ENCODE results near the gene RAB22A.

Gene RAB22A

DNA sequence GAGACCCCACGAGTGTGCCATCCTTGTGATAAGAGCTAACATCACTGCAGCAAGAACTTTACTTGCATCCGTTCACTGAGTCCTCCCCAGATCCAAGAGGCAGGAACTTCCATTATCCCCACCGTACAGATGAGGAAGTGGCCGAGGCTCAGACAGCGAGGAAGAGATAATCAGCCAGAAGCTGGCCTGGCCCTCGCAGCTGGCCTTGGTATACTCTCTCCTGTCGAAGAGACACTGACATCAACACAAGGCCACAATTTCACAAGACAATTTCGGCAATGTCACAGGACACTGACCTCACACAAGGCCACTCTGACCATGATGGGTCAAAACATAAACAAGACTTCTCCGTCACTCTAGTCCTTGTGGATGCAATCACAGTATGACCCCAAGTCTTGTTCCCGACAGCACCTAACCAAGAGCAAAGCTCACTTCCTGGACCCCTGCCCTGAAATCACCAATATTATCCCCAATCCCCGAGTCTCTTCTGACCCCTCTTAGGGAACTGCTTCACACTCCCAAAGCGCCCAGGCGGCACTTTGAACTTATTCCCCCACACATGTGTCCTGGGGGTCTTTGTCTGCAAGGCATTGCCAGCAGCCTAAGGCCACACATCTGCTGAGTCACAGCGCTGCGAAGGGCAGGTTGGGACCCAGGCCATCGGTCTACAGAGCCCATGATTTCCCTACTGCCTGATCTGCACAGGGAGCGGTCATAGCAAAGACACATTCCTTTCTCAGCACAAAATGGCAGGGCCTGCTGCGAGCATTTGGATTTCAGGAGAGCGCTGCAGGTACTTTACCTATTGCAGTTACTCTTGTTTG is 64.7 kb downstream of the RAB22A start:
- Mint-ChIP-seq H3K9me3 (no peaks in the 10 kb centered on the region), H3K27ac (peak overlapping the region; percentile 46), H3K36me3 (ENCODE audit: low read depth) (peaks cover 5% of the 10 kb centered on the region), H3K4me1 (ENCODE audit: low read depth) (peaks cover 18% of the 10 kb centered on the region), H3K4me3 (no peak overlapping the region), H3K27me3 (peaks cover 19% of the 10 kb centered on the region)
- intact Hi-C loops (cut with micrococcal nuclease), result no loop called here

DNA sequence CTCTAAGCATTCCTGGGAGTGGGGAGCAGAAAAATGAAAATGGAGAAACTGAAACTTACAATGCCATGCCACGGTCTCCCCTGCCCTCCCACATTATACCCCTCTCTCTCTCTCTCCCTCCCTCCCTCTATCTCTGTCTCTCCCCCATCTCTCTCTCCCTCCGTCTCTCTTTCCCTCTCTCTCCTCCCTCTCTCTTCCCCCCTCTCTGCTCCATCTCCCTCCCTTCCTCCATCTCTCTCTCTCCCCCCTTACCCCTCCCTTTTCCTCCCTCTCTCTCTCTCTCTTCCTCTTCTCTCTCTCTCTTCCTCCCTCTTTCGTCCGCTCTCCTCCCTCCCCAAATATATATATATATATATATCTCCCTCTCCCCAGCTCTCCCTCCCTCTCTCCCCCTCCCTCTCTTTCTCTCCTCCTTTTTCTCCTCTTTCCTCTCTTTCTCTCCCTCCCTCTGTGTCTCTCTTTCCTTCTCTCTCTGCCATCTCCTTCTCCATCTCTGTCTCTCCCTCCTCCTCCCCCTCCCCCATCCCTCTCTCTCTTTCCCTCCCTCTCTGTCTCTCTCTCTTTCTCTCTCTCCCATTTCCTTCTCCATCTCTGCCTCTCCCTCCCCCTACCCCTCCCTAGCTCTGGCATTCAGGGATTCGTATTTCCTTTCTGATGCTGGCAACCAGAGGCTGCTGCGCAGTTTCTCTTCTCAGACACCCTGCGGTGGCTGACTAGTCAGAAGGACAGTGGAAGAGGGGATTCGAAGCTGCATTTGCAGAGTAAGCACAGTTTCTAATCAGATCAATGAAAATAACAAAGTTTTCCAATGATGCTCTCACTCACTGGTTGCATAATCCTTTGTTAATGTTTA is 65.6 kb downstream of the RAB22A start:
- intact Hi-C loops (cut with micrococcal nuclease), result no loop called here
- Mint-ChIP-seq H3K27me3 (peaks cover 19% of the 10 kb centered on the region), H3K4me3 (no peak overlapping the region), H3K27ac (peak overlapping the region; percentile 46), H3K9me3 (no peaks in the 10 kb centered on the region), H3K36me3 (ENCODE audit: low read depth) (no peaks in the 10 kb centered on the region), H3K4me1 (ENCODE audit: low read depth) (peaks cover 18% of the 10 kb centered on the region)

DNA sequence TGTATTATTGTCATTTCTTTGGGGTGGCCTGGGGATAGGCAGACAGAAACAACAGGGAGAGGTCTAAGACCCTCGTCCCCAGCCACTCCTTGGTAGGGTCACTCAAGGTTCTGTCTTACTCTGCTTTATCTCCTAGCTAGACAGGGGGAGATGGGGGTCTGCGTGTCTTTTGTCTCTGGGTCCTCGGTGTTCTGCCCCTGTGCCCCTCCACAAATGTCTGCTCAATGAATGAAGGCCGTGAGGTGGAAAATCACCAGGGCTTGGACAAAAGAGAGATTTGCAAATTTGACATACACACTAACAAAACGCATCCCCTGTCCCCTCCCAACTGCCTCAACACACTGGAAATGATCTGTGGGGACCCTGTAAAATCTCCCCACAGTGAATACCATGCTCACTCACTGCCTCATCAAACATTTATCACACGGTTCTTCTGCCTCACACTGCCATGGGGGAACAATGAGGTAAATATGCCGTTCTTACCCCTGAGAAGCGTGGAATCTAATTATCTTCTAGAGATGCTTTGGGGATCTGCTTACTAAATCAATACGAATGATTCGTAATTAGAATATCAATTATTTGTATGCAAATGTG is 66.3 kb downstream of the RAB22A start:
- H3K27me3 Mint-ChIP-seq, result peaks cover 21% of the 10 kb centered on the region
- H3K4me1 Mint-ChIP-seq (ENCODE audit: low read depth), result peaks cover 18% of the 10 kb centered on the region
- H3K36me3 Mint-ChIP-seq (ENCODE audit: low read depth), result no peaks in the 10 kb centered on the region
- no peak overlapping the region for H3K27ac Mint-ChIP-seq
- H3K4me3 Mint-ChIP-seq, result no peak overlapping the region
- intact Hi-C loops (cut with micrococcal nuclease), result no loop called here
- H3K9me3 Mint-ChIP-seq, result peaks cover 4% of the 10 kb centered on the region

DNA sequence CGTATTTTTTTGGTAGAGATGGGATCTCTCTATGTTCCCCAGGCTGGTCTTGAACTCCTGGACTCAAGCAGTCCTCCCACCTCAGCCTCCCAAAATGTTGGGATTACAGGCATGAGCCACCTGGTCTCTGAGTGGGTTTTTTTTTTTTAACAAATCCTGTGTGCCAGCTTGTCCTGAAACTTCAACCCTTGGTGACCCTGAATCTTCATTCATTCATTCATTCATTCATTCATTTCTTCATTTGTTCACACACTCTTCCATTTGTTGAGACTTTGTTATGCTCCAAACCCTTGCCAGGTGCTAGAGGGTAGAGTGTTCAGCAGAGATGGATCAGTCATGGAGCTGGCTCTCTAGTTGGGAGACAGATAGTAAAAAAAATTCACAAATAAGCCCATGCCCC is 67.5 kb downstream of the RAB22A start:
- H3K4me3 Mint-ChIP-seq, result no peak overlapping the region
- peaks cover 16% of the 10 kb centered on the region for H3K9me3 Mint-ChIP-seq
- intact Hi-C loops (cut with micrococcal nuclease), result no loop called here
- H3K36me3 Mint-ChIP-seq (ENCODE audit: low read depth), result no peaks in the 10 kb centered on the region
- no peak overlapping the region for H3K27ac Mint-ChIP-seq
- peaks cover 18% of the 10 kb centered on the region for H3K4me1 Mint-ChIP-seq (ENCODE audit: low read depth)
- peaks cover 25% of the 10 kb centered on the region for H3K27me3 Mint-ChIP-seq

DNA sequence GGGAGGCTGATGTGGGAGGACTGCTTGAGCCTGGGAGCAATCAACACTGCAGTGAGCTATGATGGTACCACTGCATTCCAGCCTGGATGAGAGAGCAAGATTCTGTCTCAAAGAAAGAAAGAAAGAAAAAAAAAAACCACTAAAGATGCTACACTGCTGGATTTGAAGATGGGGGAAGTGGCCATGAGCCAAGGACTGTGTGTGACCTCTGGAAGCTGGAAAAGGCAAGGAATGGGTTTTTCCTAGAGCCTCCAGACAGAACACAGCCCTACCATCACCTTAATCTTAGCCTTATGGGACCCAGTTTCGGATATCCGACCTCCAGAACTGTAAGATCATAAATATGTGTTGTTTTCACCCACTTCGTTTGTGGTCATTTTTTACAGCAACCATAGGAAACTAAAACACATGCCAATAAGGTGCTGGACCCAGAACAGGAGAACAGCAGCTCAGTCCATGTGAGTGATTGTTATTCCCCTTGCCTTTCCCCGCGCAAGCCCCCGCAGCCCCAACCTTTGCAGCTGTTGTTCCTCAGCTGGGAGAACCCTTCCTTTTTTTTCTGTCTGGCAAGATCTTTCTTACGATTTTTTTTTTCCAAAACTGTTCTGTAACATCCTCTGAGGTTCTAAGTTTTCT is 68.4 kb downstream of the RAB22A start:
- peaks cover 26% of the 10 kb centered on the region for H3K27me3 Mint-ChIP-seq

DNA sequence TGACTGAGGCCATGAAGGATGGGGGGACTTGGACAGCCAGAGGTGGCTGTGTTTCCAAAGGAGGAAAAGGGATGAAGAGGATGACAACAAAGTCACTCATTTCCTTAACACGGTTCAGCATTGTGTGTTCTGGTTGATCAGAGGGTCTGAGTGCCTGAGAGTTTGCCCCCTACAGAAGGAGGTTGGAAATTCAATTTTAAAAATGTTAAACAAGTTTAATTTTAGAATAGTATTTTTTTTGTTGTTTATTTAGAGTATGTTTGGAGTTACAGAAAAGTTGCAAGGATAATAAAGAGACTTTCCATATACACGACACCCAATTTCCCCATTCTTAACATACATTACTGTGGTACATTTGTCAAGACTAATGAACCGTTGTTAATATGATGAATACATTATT is 69.2 kb downstream of the RAB22A start:
- Mint-ChIP-seq H3K27me3 (peaks cover 29% of the 10 kb centered on the region), H3K27ac (no peak overlapping the region), H3K4me1 (ENCODE audit: low read depth) (peaks cover 17% of the 10 kb centered on the region), H3K36me3 (ENCODE audit: low read depth) (no peaks in the 10 kb centered on the region), H3K4me3 (no peak overlapping the region), H3K9me3 (peaks cover 21% of the 10 kb centered on the region)
- intact Hi-C loops (cut with micrococcal nuclease), result no loop called here

More for the DNA sequence above, 68.4 kb downstream of the RAB22A start:
- H3K36me3 Mint-ChIP-seq (ENCODE audit: low read depth), result no peaks in the 10 kb centered on the region
- no peak overlapping the region for H3K27ac Mint-ChIP-seq
- peaks cover 21% of the 10 kb centered on the region for H3K9me3 Mint-ChIP-seq
- intact Hi-C loops (cut with micrococcal nuclease), result no loop called here
- H3K4me1 Mint-ChIP-seq (ENCODE audit: low read depth), result peaks cover 18% of the 10 kb centered on the region
- no peak overlapping the region for H3K4me3 Mint-ChIP-seq

DNA sequence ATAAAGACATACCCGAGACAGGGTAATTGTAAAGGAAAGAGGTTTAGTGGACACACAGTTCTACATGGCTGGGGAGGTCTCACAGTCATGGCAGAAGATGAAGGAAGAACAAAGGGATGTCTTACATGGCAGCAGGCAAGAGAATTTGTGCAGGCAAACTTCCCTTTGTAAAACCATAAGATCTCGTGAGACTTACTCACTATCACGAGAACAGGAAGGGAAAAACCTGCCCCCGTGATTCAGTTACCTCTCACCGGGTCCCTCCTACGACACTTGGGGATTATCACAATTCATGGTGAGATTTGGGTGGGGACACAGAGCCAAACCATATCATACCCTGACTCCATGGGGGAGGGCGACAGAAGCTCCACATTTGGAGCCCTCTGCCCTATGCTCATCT is 72.1 kb downstream of the RAB22A start:
- Mint-ChIP-seq H3K27ac (no peak overlapping the region), H3K36me3 (ENCODE audit: low read depth) (no peaks in the 10 kb centered on the region), H3K4me1 (ENCODE audit: low read depth) (no peaks in the 10 kb centered on the region), H3K27me3 (peaks cover 34% of the 10 kb centered on the region), H3K9me3 (peaks cover 21% of the 10 kb centered on the region), H3K4me3 (no peak overlapping the region)
- intact Hi-C loops (cut with micrococcal nuclease), result no loop called here

DNA sequence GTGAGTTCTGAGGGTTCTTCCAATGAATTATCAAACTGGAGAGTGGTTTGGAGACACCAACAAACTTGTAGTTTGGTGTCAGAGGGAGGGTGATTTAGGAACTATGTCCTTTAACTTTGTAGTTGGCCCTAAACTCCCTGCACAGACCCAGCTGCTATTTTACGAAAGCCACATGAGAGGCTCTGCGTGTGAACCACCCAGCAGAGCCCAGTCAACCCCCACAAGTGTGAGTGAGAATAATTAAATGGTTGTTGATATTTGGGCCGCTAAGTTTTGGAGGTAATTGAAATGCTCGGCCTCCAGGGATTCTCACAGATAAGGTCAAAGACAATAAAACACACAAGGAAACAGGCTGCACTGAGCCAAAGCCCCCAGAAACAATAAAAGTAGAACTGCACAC is 72.6 kb downstream of the RAB22A start:
- Mint-ChIP-seq H3K27ac (no peak overlapping the region), H3K27me3 (peaks cover 38% of the 10 kb centered on the region), H3K36me3 (ENCODE audit: low read depth) (no peaks in the 10 kb centered on the region), H3K4me3 (no peak overlapping the region), H3K9me3 (peaks cover 21% of the 10 kb centered on the region), H3K4me1 (ENCODE audit: low read depth) (no peaks in the 10 kb centered on the region)
- intact Hi-C loops (cut with micrococcal nuclease), result no loop called here

DNA sequence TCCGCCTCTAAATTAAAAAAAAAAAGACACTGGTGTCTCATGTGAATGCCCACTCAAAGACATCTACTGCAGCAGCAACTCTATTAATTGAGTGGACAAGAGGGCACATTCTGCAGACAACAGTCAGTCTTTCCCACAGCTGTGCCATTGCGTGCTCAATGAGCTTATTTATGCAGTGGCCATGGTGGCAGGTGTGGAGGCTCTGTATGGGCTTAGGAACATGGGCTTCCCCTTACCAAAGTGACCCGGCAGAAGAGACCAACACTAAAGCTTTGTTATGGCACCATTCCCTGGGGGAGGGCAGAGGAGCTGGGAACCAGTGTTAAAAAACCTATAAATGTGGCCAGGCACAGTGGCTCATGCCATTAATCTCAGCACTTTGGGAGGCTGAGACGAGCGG is 75.3 kb downstream of the RAB22A start:
- Mint-ChIP-seq H3K36me3 (ENCODE audit: low read depth) (peaks cover 4% of the 10 kb centered on the region), H3K27me3 (peaks cover 29% of the 10 kb centered on the region), H3K27ac (no peak overlapping the region), H3K4me1 (ENCODE audit: low read depth) (peaks cover 2% of the 10 kb centered on the region), H3K9me3 (peaks cover 21% of the 10 kb centered on the region), H3K4me3 (no peak overlapping the region)
- intact Hi-C loops (cut with micrococcal nuclease), result no loop called here

DNA sequence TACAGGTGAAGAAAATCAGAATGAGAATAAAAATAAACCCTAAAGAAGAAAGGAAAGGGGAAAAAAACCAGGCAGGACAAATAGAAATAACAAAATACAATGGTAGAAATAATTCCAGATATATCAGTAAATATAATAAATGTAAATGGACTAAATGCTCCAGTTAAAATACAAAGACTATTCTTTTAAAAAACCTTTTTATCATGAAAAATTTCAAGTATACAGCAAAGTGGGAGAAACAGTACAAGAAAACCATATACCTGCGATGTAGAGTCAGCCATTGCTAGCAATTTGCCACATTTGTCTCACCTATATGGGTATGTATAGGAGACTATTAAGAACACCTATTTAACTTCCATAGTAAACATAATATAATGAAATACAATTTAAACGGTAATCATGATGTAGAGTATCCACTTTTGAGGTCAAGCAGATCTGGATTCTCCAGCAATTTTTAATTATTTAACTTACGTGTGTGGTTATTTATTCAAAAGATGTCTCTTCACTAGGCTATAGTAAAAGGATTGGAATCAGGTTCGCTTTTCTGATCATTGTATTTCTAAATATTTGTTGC is 78.6 kb downstream of the RAB22A start:
- Mint-ChIP-seq H3K36me3 (ENCODE audit: low read depth) (peaks cover 37% of the 10 kb centered on the region), H3K4me1 (ENCODE audit: low read depth) (peaks cover 35% of the 10 kb centered on the region), H3K27me3 (peaks cover 22% of the 10 kb centered on the region), H3K4me3 (no peak overlapping the region), H3K9me3 (no peaks in the 10 kb centered on the region), H3K27ac (no peak overlapping the region)
- intact Hi-C loops (cut with micrococcal nuclease), result no loop called here

DNA sequence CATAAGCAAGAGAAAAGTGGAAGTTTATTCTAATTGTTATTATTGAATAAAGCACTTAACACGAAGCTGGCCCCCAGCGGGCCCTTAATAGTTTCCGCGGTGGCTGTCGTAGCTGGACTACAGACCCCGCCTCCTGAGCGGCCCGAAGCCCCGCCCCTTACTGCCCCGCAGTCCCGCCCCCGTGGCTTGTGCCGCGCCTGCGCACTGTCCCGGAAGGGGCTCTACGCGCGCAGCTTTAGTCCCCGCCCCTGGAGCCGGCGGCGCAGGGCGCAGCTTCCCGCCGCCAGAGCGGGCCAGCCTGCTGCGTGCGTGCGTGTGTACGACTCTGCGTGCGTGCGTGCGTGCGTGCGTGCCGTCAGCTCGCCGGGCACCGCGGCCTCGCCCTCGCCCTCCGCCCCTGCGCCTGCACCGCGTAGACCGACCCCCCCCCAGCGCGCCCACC is 79.4 kb downstream of the RAB22A start, which contains the start of gene VAPB:
VAPB (plus strand) TSS at position 348 of the 442 bp plus-strand sequence. CDS start 231 bp downstream, outside the sequence.
- Mint-ChIP-seq H3K4me3 (peak within 1 kb of the TSS; percentile 87), H3K36me3 (ENCODE audit: low read depth) (peaks cover 45% of the 10 kb centered on the region), H3K27ac (peak within 1 kb of the TSS; percentile 92), H3K27me3 (peaks cover 19% of the 10 kb centered on the region), H3K9me3 (no peaks in the 10 kb centered on the region), H3K4me1 (ENCODE audit: low read depth) (peaks cover 43% of the 10 kb centered on the region)
- intact Hi-C loops (cut with micrococcal nuclease), result loop anchor here (1.0 kb wide), 1 partner anchor 82 kb away; no protein-coding TSS in a partner anchor

DNA sequence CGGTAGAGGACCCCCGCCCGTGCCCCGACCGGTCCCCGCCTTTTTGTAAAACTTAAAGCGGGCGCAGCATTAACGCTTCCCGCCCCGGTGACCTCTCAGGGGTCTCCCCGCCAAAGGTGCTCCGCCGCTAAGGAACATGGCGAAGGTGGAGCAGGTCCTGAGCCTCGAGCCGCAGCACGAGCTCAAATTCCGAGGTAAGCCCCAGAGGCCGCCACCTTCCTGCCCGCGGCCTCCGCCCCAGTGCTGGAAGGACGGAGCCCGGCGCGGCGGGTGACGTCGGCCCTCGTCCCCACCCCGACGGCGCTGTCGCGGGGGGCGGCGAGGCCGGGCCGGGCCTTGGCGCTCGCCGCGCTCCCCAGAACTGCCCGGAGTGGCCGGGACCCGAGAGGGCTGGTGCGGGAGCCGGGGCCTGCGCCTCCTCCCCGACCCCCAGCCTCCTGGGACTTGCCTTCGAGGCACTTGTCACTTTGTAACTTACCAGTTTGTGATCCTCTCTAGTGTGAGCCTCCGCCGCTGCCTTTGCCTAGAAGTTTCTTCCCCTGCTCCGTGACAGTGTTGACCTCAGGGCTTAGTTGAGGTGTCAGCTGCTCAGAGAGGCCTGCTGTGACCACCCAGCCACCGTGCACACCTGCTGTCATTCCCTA is 79.9 kb downstream of the RAB22A start:
- Mint-ChIP-seq H3K27ac (peak overlapping the region; percentile 92), H3K9me3 (no peaks in the 10 kb centered on the region), H3K4me3 (peak overlapping the region; percentile 87), H3K27me3 (peaks cover 15% of the 10 kb centered on the region), H3K4me1 (ENCODE audit: low read depth) (peaks cover 47% of the 10 kb centered on the region), H3K36me3 (ENCODE audit: low read depth) (peaks cover 47% of the 10 kb centered on the region)
- intact Hi-C loops (cut with micrococcal nuclease), result loop anchor here (1.0 kb wide), 1 partner anchor 82 kb away; no protein-coding TSS in a partner anchor
